ENCODE results near the gene PTPRN.
"Not testable (repeated sequence)": the region's sequence is repeated elsewhere in the genome, so short reads cannot be mapped to it uniquely, and the experiment has no call there.

PTPRN gene

DNA sequence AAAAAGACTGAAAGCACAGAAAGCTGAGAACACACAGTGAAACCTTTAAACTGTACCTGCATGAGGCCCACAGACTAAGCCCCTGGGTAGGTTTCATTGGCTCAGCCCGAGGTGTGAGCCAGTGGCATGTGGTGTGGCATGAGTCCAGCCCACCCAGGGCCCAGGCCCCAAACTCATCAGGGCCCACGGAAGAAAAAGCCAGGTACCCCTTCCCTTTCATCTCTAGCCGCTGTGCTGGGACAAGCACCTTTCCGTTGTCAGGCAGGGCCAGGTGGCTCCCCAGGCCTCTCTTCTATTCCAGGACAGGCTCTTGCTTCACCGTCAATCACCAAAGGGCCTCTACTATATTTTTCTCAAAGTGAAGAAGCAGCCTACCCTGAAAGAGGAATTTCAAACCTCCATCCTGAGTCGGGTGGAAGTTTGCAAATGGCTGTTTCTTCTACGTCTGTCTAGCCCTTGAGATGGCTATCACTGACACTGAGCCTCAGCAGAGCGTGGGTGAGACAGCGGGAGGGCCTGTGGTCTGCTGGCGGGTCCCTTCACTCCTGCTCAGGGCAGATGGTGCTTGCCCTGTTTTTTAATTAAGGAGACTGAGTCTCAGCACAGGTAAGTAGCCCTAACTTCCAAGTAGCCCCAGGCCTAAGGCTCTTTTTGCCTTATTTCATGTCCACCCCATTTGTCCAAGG lies 21.5 kb downstream of the PTPRN start:
- DNase-seq (ENCODE audit: low read depth in 3 of 3) = no peak

DNA sequence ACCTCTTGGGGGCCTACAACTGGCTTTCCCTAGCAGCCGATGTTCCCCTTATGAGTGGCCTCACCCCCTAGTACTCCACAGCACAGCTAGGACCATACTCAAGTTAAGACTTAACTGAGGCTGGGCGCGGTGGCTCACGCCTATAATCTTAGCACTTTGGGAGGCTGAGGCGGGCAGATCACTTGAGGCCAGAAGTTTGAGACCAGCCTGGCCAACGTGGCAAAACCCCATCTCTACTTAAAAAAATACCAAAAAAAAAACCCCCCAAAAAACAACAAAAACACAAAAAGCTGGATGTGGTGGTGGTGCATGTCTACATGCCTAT lies 22.1 kb downstream of the PTPRN start:
- DNase-seq (ENCODE audit: low read depth in 3 of 3) = not testable (repeated sequence)

DNA sequence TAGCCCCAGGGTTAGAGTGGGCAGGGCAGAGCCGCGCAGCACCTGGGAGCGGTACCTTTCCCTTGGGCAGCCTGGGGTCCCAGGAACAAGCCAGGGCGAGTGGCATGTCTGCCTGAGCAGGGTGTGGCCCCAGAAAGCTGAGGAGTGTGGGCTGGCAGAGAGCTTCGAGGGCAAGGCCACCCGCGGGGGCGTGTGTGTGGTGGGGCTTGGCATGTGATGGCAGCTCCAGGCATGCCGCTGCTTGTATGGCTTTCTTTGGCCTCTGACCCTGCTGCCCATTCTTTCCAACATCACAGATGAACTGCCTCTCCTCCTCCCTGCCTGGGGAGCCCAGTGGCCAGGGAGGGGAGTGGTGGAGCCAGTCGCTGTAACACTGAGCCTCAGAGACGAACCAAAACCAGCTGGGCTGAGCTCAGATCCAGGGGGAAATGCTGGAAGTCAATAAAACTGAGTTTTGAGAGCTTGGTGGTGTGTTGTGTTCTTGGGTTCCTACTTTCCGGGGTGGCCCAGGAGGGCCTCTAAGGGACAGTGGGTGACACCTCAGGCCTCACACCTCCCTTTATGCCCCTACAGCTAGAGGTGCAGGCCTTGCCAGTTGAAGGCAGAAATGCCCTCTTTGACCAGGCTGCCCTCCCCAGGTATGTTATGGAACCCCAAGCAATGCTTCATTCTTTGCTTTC lies 22.6 kb downstream of the PTPRN start:
- DNase-seq (ENCODE audit: low read depth in 3 of 3) = no peak

DNA sequence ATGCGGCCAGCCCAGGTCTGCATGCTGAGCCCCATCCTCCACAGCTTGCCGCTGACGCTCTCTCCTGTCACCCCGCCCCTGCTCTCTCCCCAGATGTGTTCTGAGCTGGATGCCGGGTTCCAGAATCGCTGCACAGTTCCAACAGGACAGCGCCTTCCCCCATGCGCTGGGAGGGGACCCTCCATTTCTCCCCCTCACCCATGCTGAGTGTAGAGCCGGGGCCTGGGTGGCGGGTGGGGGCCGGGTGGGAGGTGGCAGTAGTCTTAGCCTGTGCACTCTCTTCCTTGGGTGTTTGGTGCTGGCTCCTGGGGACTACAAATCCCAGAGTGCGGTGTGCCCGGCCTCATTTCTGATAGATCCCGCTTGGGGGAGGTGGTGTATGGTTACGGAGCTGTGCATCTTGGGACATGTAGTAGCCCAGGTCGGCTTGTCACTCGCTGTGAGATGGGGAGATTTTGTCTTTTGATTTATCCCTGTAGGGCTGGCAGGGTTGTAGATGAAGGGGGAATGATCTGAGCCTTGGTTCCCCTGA lies 23.2 kb downstream of the PTPRN start:
- no peak for DNase-seq (ENCODE audit: low read depth in 3 of 3)

DNA sequence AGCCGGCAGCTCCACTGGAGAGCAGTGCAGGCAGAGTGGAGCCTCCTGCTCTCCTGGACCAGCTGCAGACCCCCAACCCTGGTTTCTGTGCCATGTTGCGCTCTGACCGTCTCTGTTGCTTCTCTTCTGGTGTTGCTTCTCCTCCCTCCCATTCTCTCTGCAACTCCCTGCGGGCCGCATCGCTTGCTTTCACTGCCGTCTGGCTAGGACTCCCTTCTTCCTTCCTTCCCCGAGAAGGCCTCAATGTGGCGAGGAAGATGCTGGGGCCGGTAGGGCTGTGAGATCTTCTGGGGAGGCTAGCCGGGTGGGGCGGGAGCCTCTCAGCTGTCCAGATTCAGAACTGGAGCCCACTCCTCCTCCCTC lies 23.8 kb downstream of the PTPRN start:
- DNase-seq (ENCODE audit: low read depth in 3 of 3) = no peak

DNA sequence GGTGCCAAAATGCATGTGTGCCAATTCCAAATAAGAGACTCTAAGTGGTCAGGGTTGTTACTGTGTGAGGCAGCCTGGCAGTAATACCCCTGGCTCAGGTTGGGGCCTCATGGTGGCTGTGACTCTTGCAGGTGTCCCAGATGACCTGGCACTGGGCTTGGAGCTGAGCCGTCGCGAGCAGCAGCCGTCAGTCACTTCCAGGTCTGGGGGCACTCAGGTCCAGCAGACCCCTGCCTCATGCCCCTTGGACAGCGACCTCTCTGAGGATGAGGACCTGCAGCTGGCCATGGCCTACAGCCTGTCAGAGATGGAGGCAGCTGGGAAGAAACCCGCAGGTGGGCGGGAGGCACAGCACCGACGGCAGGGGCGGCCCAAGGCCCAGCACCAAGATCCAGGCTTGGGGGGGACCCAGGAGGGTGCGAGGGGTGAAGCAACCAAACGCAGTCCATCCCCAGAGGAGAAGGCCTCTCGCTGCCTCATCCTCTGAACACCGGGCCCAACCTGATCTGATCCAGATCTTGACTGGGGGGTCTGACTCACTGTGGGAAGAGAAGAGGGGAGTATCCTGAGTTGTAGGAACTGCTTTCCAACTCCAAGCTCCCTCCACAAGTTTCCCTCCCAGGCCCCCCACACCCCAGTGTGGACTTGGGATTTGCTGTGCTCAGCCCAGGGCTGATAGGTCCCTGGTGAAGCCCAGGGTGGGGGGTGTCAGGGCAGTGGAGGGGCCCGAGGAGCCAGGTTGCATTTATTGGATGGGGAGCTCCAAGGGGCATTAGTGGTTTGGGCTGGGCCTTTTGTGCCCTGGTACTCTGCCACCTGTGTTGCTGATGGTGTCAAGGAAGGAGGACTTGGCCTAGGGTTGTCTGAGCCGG lies 24.5 kb downstream of the PTPRN start:
- DNase-seq (ENCODE audit: low read depth in 3 of 3) = no peak

DNA sequence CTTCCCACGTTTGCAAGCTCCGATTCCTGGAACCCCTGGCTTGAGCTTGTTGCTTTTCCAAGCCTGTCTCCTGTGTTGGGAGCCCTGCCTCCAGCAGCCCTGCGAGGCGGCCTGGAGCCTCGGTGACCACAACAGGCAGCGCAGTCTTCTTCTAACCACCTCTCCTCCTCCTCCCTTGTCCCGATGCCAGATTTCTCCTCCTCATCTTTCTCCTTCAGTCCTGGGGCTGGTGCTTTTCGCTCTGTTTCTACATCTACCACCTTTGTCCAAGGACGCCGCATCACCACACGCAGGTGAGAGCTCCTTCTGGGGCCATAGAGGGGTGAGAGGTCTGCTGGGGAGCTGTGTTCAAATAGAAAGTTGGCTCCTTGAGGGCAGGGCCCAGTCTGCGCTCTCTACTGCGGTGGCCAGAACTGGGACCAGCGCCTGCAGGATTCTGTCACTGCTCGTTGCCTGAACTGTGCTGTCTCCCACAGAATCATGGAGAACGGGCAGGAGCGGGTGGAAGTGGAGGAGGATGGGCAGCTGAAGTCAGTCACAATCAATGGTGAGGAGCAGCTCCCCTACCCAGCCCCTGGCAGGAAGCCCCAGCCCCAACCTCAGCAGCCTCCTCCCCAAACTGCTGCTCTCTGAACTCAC lies 26.1 kb downstream of the PTPRN start:
- DNase-seq (ENCODE audit: low read depth in 3 of 3) = no peak

DNA sequence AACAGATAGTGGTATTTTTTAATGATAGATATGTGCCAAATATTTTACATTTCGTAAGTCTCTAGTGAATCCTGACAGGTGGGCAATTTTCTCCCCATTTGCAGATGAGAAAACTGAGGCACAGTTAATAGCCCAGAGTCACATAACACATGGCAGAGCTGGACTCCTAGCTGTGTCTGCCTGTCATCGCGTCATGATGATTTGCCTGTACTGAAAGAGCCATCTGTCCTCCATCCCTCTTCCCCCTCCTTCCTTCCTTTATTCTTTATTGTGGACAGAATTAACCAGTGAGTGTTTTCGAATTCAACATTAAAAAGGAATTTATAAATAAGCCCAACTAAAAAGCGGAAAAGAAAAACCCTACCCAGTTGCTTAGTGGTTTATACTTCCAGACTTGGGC lies 26.8 kb downstream of the PTPRN start:
- no peak for DNase-seq (ENCODE audit: low read depth in 3 of 3)

DNA sequence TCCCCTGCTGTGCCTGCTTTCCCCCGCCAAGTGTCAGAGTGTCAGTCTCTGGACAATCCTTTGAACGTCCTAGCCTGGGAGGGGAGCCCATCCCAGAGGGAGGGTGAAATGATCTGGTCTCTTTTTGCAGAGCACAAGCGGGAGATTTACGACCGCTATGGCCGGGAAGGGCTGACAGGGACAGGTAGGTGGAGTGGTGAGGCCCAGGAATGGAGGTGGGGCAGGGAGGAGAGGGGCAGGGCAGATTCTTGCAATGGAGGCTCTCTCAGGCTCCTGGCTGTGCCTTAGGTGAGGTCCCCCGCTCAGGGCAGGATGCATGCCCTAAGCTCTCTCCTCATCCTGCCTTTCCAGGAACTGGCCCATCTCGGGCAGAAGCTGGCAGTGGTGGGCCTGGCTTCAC lies 27.6 kb downstream of the PTPRN start:
- no peak for DNase-seq (ENCODE audit: low read depth in 3 of 3)

DNA sequence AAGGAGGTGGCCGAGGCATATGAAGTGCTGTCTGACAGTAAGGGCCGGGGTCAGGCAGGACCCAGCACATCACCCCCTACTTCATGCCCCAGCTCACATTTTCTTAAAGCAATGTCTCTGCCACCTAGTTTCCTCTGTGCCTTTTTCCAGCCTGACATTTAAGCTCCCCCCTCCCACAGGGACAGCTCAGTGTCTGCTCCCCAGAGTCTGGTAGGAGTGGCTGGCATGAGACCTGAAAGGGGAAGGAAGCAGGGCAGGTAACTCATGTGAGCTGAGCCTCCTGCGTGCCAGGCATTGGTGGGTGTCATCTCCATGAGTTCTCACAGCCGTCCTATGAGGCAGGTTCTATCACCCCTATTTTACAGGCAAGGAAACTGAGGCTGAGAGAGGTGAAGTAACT lies 28.6 kb downstream of the PTPRN start:
- no peak for DNase-seq (ENCODE audit: low read depth in 3 of 3)

DNA sequence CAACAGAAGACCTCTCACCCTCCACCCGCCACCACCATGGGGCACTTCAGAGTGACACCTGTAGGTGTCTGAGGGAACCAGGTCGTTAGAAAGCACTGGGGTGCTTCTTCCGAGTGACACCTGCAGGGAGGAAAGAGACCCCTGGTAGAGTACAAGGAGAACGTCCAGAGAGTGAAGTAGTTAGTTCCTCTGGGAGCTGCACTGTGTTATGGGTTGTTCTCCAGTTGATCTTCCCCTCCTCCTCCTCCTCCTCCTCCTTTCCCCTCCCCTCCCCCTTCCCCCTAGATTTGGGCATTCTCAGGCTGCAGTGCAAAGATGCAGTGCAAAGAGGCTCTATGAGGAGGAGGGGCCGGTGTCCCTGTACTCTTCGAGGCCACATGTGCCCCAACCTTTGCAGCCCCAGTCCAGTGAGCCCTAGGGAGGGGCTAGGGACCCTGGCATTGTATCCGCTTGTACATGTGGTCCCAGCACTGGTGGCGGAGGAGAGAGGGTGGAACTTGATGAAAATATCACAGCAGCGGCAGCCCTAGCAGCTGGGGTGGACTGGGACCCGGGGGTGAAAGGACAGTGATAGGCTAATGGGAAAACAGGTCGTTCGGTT lies 29.2 kb downstream of the PTPRN start:
- no peak for DNase-seq (ENCODE audit: low read depth in 3 of 3)

DNA sequence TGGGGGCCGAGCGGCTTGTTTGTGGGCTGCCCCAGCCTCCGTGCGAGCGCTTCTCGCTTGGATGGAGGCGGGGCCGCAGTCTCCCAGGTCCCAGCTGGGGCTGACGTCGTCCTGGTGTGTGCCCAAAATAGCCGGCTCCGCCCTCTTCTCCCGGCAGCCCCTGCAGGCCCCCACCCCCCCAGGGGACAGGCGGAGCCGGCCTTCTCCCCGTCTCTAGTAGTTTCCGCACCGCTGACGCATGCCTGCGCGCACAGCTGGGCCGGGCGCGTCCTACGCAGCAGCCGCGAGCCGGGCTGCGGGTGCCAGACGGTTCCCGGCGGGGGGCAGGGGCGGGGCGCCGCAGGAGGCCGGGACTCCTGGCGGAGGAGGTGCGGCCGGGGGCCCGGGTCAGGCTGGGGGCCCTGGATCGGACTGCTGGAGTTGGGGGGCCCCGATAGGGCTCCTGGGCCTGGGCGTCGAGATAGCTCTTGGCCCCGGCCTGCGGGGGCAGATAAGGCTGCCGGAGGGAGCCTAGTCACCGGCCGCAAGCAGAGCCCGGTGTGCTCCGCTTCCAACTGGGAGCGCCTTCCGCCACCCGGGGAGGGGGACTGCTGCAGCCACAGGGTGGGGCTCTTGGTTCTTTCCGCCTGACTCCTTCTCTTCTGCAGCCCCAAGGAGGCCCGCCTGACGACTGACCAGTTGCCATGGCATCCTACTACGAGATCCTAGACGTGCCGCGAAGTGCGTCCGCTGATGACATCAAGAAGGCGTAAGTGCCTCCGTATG lies 29.9 kb downstream of the PTPRN start, which contains the start of gene DNAJB2:
Gene DNAJB2 (plus strand): TSS at position 216 of the 765 bp plus-strand sequence. CDS start 468 bp downstream, at position 684.
- DNase-seq (ENCODE audit: low read depth in 3 of 3) = peak; percentile 97 to 99 (median 98)

DNA sequence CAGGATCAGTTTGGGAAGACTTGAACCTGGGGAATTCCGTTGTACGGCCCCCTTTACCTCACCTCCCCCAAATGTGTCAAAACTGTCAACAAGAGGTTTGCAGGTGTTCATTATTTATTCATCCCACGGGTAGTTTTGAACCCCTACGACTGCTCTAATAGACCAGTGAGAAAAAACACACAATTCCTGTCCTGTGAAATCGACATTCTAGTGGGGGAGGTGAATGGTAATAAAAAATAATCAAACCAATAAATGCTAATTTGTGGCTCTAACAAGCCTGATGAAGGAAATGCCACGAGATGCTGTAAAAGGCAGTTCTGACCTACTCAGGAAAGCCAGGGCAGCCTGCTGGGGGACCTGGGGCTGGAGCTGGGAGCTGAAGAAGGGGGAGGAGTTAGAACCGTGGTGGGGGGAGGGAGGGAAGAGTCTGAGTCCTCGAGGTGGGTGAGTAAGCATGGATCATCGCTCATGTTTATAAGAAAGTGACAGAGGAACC lies 30.5 kb downstream of the PTPRN start:
- DNase-seq (ENCODE audit: low read depth in 3 of 3) = no peak

DNA sequence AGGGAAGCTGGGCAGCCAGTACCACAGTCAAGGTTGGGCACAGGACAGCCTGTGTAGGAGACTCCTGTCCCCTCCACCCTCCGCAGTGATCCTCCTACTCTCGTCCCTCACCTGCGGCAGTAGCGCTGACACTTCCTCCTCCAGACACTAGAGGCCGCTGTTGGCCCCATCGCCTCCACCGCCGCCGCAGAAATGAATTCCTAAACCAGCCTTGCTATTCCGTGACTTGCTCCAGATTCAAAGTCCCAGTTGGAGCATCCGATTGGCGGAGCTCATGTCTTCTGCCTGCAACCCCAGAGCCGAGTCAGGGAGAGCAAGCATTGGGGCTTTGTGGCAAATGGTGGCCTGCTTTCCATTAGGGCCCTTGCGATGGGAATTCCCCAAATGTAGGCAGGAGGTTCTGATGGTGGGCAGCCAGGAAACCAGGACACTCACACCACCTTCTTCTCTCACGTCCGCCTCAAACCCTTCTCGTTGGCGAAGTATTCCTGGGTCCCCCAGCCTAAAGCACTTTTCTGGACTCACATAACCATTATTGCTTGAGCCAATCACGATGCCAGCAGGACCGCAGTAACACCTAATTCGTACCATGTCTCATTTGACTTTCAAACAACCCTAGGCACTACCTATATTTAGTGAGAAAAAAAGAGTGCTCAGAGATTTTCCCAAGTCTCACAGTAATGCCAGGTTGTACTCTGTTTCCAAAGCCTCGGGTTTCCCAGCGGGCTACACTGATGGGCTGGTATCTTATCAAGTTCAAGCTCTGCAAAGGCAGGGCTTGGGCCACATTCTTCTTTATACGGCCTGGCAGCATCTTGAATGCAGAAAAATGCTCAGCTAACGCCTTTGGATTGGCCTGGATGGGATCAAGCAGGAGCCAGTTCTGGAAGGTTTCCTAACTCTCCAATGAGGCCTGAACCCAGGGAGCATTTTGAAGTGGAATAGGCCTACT lies 31.2 kb downstream of the PTPRN start:
- DNase-seq (ENCODE audit: low read depth in 3 of 3) = peak; percentile 52 to 71 (median 64)

DNA sequence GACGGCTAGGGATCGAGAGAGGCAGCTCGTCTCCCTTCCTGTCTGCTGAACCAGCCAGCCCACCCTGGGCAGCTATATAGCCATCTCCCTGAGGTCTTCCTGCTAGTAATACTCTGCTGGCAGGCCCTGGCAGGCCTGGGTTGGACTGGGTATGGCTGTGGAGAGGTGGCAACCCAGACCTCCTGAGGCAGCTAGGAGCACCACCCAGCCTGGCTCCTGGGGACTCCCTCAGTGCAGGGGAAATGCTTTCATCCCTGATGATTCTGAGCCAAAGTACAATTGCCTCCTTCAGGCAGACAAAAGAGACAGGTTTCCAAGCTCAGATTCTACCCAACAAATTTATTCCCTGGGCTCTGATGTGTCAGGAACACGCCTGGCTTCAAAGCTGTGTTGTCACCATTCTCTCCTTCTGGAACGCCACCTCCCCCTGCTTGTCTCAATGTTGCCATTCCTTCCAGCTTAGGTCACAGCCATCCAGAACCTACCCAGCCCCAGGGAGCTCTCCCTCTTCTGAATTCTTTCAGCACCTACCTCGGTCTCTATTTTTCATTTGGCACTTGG lies 34.8 kb downstream of the PTPRN start:
- DNase-seq (ENCODE audit: low read depth in 3 of 3) = no peak

DNA sequence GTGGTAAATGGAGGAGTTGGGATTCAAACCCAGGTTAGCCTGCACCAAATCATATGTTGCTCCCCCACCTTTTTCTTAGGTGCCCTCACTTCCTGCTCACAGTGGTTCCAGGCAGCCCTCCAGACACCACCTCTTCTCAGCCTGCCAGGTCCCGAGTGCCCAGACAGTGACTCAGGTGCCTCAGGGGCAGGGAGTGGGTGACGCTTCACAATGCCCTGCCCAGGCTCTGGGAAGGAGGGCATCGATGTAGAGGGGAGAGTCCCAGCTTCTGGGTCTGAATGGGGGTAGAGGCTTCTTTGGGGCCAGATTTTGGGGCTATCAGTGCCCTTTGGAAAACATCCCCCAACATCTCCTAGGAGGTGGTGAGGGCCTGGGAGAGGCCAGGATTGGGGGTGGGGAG lies 35.3 kb downstream of the PTPRN start:
- no peak for DNase-seq (ENCODE audit: low read depth in 3 of 3)

DNA sequence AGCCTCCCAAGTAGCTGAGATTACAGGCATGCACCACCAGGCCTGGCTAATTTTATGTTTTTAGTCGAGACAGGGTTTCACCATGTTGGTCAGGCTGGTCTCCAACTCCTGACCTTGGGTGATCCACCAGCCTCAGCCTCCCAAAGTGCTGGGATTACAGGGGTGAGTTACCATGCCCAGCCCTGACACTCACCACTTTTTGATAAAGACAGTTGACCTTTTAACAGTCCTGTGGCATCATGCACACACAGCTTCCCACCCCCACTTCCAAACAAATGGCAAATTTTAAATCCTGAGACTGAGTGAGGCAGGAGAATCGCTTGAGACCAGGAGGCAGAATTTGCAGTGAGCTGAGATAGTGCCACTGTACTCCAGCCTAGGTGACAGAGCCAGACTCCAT lies 36.2 kb downstream of the PTPRN start:
- DNase-seq (ENCODE audit: low read depth in 3 of 3) = no peak

DNA sequence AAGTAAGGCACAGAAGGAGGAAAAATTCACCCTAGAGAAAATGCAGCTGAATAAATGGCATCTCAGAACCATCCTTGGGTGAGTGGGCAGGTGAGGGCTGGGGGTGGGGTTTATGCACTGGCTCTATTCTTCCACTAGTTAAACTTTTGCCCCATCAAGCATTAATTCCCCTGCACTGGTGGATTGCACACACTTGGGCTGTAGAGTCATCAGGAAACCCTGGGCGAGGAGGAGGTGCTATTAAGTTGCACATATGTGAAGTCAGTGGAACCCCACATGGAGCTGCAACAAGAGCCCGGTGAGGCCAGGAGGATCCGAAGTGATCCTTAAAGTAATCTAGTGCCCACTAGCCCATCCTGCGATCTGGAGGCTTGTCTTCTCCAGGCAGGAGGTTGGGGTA lies 36.8 kb downstream of the PTPRN start:
- no peak for DNase-seq (ENCODE audit: low read depth in 3 of 3)

DNA sequence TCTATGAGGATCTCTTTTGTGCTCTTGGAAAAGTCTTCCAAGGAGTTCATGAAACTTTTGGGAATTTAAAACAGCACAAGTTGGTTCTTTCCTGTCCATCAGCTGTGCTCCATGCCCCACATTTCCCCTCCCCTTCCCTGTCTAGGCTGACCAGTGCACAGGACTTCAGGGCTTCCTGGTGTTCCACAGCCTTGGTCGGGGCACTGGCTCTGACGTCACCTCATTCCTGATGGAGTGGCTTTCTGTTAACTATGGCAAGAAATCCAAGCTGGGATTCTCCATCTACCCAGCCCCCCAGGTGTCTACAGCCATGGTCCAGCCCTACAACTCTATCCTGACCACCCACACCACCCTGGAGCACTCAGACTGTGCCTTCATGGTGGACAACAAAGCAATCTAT lies 38.2 kb downstream of the PTPRN start:
- no peak for DNase-seq (ENCODE audit: low read depth in 3 of 3)
